Calu3 (cell line): ENCODE results near the gene MAGEB3. TPM values are rescaled to one million over a fixed set of nuclear protein-coding genes. Genes with fewer than 3 reads are reported as not detected.

Experiments used
- BruUV-seq: library from RNA; stranded (reverse); fragments of 400-500 nt; replicated peaks from 2 replicates; lab custom pipeline; 2021; lab: Mats Ljungman, UMichigan
- CTCF ChIA-PET: fragments of 300-600 bp; sonication (Branson Sonifier 250); formaldehyde crosslinking; loops from one replicate; lab custom pipeline; 2022; ENCODE audit warnings: antibody characterized with exemption; lab: Charles Lee
- DNase-seq: peaks from one replicate; pipeline ENCODE4 v3.0.0; 2022
- H3K27ac Mint-ChIP-seq: one replicate; pipeline ENCODE4 v1.8.0; 2022; ENCODE audit warnings: mixed read lengths; ENCODE audit not compliant: unreplicated experiment
- H3K27me3 Mint-ChIP-seq: one replicate; pipeline ENCODE4 v1.8.0; 2022; ENCODE audit warnings: mixed read lengths; ENCODE audit not compliant: unreplicated experiment
- H3K36me3 Mint-ChIP-seq: one replicate; pipeline ENCODE4 v1.8.0; 2022; ENCODE audit warnings: mild to moderate bottlenecking, moderate library complexity, mixed read lengths; ENCODE audit not compliant: insufficient read depth, unreplicated experiment
- H3K4me1 Mint-ChIP-seq: one replicate; pipeline ENCODE4 v1.8.0; 2022; ENCODE audit warnings: mild to moderate bottlenecking, low read depth, mixed read lengths; ENCODE audit not compliant: unreplicated experiment
- H3K4me3 Mint-ChIP-seq: one replicate; pipeline ENCODE4 v1.8.0; 2022; ENCODE audit warnings: mild to moderate bottlenecking, low read depth, moderate library complexity, mixed read lengths; ENCODE audit not compliant: unreplicated experiment
- H3K9me3 Mint-ChIP-seq: one replicate; pipeline ENCODE4 v1.8.0; 2022; ENCODE audit warnings: low read depth, mixed read lengths; ENCODE audit not compliant: unreplicated experiment
- CTCF ChIP-seq: fragments of 200-600 bp; IDR thresholded peaks from one replicate; pipeline ENCODE4 v1.8.0; 2022; ENCODE audit warnings: antibody characterized with exemption; ENCODE audit not compliant: unreplicated experiment
- intact Hi-C: fragments of 100-400 bp; cut with micrococcal nuclease; formaldehyde crosslinking; loops from one replicate; pipeline ENCODE4 v1.10.0; 2022; ENCODE audit not compliant: unreplicated experiment
- total RNA-seq: library from RNA; stranded (reverse); gene quantifications from 2 replicates; pipeline ENCODE4 v1.2.3, GENCODE V29; 2022

MAGEB3 gene
- total RNA-seq, 1 experiment from 2014 or later, result not detected

DNA sequence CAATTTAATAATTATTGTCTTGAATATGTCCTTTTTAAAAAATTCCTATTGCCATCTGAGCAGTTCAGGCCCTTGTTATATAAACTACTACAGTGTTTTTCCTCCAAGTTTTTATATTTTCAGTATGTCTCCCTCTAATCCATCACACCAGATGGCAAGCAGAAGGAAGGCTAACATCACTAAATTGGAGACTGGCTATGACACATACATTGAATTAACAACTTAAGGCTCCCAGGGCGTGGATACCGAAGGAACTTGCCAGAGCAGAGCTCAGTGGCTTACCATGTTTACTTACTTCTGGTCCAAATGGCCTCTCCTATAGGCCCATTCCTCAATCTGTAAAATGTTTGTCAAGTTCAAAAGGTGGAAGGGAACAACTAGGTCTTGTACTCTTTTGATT is 29.5 kb downstream of the MAGEB3 start:
- Mint-ChIP-seq H3K36me3 (no peaks in the 10 kb centered on the region), H3K9me3 (no peaks in the 10 kb centered on the region), H3K27ac (no peak overlapping the region), H3K4me3 (no peak overlapping the region), H3K4me1 (no peaks in the 10 kb centered on the region), H3K27me3 (no peaks in the 10 kb centered on the region)
- no peak for DNase-seq
- CTCF ChIA-PET, result no interaction called here
- intact Hi-C loops, result no loop called here
- BruUV-seq, result no TSS peak
- no peak for TF ChIP-seq CTCF

- no TSS peak for BruUV-seq
- no peak for TF ChIP-seq CTCF
- no peak overlapping the region for H3K4me3 Mint-ChIP-seq
Measured at GRCh38 chrX:30261012-30261411, 30.6 kb downstream of the MAGEB3 start.

GRCh38 chrX:30262763-30263162 is 32.3 kb downstream of the MAGEB3 start:
- no peak for TF ChIP-seq CTCF
- Mint-ChIP-seq H3K4me1 (no peaks in the 10 kb centered on the region), H3K4me3 (no peak overlapping the region), H3K9me3 (no peaks in the 10 kb centered on the region), H3K27me3 (no peaks in the 10 kb centered on the region), H3K27ac (no peak overlapping the region), H3K36me3 (no peaks in the 10 kb centered on the region)
- CTCF ChIA-PET, result no interaction called here
- DNase-seq, result no peak
- intact Hi-C loops, result no loop called here
- BruUV-seq, result no TSS peak

More at GRCh38 chrX:30261012-30261411, 30.6 kb downstream of the MAGEB3 start:
- Mint-ChIP-seq H3K27ac (no peak overlapping the region), H3K4me1 (no peaks in the 10 kb centered on the region), H3K36me3 (no peaks in the 10 kb centered on the region), H3K27me3 (no peaks in the 10 kb centered on the region), H3K9me3 (no peaks in the 10 kb centered on the region)
- intact Hi-C loops, result no loop called here
- CTCF ChIA-PET, result no interaction called here
- DNase-seq, result no peak

GRCh38 chrX:30270639-30271038 is 40.2 kb downstream of the MAGEB3 start:
- Mint-ChIP-seq H3K36me3 (no peaks in the 10 kb centered on the region), H3K4me3 (no peak overlapping the region), H3K27me3 (no peaks in the 10 kb centered on the region), H3K27ac (no peak overlapping the region), H3K9me3 (peaks cover 8% of the 10 kb centered on the region), H3K4me1 (no peaks in the 10 kb centered on the region)
- no peak for TF ChIP-seq CTCF
- DNase-seq, result no peak
- BruUV-seq, result no TSS peak
- intact Hi-C loops, result loop anchor here (10.0 kb wide), 1 partner anchor 126 kb away; no protein-coding TSS in a partner anchor
- CTCF ChIA-PET, result interaction anchor here (0.6 kb wide), 1 partner anchor 126 kb away, joined by 3 read pairs; no protein-coding TSS in a partner anchor
